ENCODE measurements around the gene RNPEPL1.
"Not testable (repeated sequence)": the region's sequence is repeated elsewhere in the genome, so short reads cannot be mapped to it uniquely, and the experiment has no call there.

The RNPEPL1 gene

GRCh38 chr2:240538031-240538780 is 30.1 kb upstream of the RNPEPL1 start:
- DNase-seq, result no peak

- DNase-seq, result not testable (repeated sequence)
Measured at GRCh38 chr2:240539101-240539500, 29.2 kb upstream of the RNPEPL1 start.

GRCh38 chr2:240539906-240540305 is 28.4 kb upstream of the RNPEPL1 start:
- DNase-seq, result no peak

DNA sequence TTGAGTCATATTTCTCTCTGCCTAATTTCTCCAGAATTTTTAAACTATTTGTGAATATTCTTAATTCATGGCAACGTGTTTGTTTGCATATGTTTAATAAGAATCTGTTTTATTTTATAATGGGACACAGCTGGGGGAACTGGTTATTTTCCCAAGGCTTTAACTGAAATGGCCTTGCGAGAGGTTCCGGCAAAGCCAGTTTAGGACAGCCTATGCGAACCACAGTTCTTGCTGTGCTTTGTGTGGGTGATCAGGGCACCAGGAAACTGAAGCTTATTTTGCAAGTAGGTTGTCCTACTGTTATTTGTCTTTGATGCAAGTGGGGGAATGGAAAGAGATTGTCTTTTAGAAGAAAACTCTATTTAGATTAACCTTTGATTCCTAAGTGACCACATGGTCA is 17.0 kb upstream of the RNPEPL1 start:
- no peak for DNase-seq

- DNase-seq, result no peak
Measured at GRCh38 chr2:240551811-240552210, 16.5 kb upstream of the RNPEPL1 start.

- DNase-seq, result no peak
Measured at GRCh38 chr2:240553956-240554480, 14.3 kb upstream of the RNPEPL1 start.

- no peak for DNase-seq
Measured at GRCh38 chr2:240554767-240555493, 13.4 kb upstream of the RNPEPL1 start.

DNA sequence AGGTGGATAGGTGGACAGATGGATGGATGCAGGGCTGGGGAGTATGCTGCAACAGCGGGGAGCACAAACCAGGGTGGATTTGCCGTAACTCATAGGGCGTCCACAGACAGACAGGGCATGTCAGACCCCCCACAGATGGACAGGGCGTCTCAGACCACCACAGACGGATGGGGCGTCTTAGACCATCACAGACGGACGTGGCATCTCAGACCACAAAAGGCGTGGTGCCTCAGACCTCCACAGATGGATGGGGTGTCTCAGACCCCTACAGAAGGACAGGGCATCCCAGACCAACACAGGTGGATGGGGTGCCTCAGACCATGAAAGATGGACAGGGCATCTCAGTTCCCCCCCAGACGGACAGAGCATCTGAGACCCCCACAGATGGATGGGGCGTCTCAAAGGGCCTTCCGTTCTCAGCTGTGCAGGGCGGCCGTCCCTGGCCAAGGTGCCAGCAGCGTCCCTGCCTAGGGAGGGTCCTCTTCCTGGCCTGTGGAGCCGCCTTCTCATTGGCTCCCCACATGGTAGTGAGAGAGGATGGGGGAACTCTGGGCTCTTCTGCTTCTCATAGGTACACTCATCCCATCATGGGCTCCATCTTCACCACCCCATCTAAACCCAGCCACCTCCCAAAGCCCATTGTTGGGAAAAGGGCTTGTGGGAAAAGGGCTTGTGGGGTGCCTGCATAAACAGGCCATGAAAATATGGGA is 12.6 kb upstream of the RNPEPL1 start:
- DNase-seq, result no peak

DNA sequence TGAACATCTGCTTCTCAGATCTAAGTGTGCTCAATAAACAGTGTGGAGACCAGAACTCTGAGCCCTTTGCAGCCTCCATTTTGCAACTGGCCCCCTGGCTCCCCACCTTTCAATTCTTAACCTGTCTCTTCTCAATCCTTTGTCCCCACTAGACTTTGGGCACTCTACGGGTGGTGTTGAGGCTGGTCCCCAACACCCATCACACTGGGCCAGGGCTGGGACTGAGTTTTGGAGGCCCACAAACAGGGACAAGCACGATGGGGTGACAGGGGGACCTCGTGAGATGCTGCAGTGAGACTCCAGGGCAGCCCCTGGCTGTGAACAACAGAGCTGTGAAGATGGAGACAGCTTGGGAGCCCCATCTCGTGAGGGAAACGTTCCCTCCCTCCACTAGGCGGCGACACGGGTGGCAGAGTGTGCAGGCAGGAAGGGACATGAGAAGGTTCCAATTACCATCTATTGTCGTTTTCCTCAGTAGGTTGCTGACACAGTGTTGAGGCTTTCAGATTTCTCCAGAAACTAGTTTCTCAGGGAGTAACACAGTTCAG is 11.7 kb upstream of the RNPEPL1 start:
- no peak for DNase-seq

- DNase-seq, result no peak
Measured at GRCh38 chr2:240557101-240557751, 11.1 kb upstream of the RNPEPL1 start.

- no peak for DNase-seq
Measured at GRCh38 chr2:240557808-240558207, 10.5 kb upstream of the RNPEPL1 start, which contains the start of gene ANKMY1. Gene ANKMY1 (minus strand): TSS chr2:240557988. CDS start chr2:240557335, 653 bp downstream.

- no peak for DNase-seq
Measured at GRCh38 chr2:240558236-240558761, 10.0 kb upstream of the RNPEPL1 start.

DNA sequence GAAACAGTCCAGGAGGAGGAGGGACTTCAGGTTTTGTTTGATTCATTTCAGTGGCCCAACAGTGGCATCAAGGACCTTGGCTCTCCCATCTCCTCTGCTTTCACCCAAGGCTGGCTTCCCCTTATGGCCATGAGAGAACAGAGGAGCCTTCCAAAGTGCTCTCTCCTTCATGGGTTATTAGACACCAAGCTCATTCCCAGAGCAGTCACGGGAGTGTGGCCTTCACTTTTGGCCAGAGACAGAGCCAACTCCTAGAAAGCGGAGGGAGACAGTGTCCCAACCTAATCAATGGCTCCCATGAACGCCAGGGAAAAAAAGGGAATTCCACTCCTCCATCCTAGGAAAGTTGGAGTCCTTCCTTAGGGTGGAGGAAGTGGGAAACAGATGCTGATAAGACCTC is 9.0 kb upstream of the RNPEPL1 start:
- no peak for DNase-seq

- peak; percentile 65 for DNase-seq
Measured at GRCh38 chr2:240560084-240560479, 8.2 kb upstream of the RNPEPL1 start, which contains the start of gene DUSP28. Gene DUSP28 (plus strand): TSS chr2:240560357. CDS start chr2:240560685, 328 bp downstream.

GRCh38 chr2:240560480-240561324 is 7.6 kb upstream of the RNPEPL1 start:
- DNase-seq, result peak; percentile 94

- no peak for DNase-seq
Measured at GRCh38 chr2:240561325-240561971, 6.8 kb upstream of the RNPEPL1 start.

DNA sequence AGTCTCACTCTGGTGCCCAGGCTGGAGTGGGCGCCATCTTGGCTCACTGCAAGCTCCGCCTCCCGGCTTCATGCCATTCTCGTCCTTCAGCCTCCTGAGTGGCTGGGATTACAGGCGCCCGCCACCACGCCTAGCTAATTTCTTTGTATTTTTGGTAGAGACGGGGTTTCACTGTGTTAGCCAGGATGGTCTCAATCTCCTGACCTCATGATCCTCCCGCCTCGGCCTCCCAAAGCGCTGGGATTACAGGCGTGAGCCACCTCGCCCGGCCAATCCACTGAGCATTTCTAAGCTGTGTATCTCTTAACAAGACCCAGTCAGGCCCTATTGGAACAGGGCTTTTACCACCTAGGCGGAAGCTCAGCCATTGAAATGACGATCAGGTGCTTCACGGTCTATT is 5.1 kb upstream of the RNPEPL1 start:
- not testable (repeated sequence) for DNase-seq

- DNase-seq, result no peak
Measured at GRCh38 chr2:240563951-240564560, 4.2 kb upstream of the RNPEPL1 start.

GRCh38 chr2:240564561-240565332 is 3.5 kb upstream of the RNPEPL1 start:
- DNase-seq, result no peak

All from NCI-H1092 (cell line).